ENCODE data around the gene NEUROD1. TPM values are rescaled to one million over a fixed set of nuclear protein-coding genes. Genes with fewer than 3 reads are reported as not detected.

NEUROD1 gene
- total RNA-seq, 1 experiment from 2014 or later: not detected

GRCh38 chr2:181680937-181681811 is 857 bp upstream of the NEUROD1 start:
- DNase-seq (ENCODE audit: low read depth): no peak

- DNase-seq (ENCODE audit: low read depth): no peak
Observed at GRCh38 chr2:181679544-181679979, 755 bp downstream of the NEUROD1 start.

GRCh38 chr2:181678861-181679543 is 1.3 kb downstream of the NEUROD1 start:
- DNase-seq (ENCODE audit: low read depth): no peak

- DNase-seq (ENCODE audit: low read depth): peak; percentile 31
Observed at GRCh38 chr2:181677912-181678586, 2.3 kb downstream of the NEUROD1 start.

- no peak for DNase-seq (ENCODE audit: low read depth)
Observed at GRCh38 chr2:181675254-181675653, 5.1 kb downstream of the NEUROD1 start.

DNA sequence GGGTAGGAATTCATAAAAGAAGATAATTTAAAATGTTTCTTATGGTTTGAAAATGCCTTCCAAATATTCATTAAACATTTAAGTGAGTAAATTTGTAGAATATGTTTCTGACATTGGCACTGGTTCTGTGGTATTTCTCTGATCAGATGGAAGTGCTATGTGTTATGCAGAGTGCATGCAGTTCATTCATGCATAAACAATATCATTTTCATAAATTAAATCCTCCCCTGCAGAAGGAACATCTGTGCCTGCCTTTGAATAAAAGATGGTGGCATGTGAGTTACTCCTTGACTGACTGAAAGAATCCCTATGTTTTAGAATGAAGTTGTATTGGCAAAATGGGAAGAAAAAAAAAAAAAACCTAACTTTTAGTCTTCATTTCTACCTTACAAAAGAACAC is 5.9 kb downstream of the NEUROD1 start:
- DNase-seq (ENCODE audit: low read depth): no peak

- no peak for DNase-seq (ENCODE audit: low read depth)
Observed at GRCh38 chr2:181673173-181673572, 7.1 kb downstream of the NEUROD1 start.

DNA sequence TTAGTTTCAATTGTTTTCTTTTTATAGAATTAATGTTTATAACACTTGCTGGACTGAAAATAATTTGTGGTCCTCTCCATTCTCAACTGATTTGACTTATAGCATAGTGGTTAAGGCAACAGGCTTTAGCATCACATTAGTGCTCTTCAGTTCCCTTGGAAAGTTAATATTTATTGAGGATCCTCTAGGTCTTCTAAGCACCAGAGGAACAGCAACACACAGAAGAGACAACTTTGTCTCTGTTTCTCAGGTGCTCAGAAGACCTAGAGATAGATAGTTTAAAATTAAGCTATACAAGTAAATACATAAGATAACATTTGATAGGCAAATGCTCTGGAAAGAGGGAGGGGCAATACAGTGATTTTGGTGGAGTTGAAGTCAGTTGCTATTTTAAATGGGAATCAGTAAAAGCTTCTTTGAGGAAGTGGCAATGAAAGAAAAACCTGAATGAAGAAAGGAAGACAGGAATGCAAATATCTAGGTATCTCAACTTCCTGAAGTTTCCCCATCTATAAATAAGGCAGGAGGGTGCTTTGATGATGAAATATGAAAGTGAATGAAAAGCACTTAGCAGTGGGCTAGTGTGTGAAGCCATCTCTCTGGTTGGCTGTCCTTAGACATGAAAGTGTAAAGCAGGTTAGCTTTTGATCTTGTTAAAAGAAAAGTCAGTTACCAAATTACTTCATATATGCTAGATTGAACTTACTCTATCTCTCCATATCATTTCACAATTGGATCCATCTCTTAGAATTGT is 7.9 kb downstream of the NEUROD1 start:
- DNase-seq (ENCODE audit: low read depth): no peak

DNA sequence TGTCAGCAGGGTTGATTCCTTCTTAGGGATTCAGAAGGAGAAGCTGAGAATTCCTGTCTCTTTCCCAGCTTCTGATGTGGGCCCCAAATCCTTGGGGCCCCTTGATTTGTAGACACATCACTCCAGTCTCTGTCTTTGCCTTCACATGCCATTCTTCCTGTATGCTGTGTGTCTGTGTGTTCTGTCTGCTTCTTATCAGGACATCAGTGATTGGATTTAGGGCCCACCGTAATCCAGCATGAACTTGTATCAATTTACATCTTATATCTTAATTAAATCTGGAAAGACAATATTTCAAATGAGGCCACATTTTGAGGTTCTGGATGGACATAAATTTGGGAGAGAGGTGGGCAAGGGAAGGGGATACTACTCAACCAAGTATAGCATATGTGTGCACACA is 9.7 kb downstream of the NEUROD1 start:
- no peak for DNase-seq (ENCODE audit: low read depth)

DNA sequence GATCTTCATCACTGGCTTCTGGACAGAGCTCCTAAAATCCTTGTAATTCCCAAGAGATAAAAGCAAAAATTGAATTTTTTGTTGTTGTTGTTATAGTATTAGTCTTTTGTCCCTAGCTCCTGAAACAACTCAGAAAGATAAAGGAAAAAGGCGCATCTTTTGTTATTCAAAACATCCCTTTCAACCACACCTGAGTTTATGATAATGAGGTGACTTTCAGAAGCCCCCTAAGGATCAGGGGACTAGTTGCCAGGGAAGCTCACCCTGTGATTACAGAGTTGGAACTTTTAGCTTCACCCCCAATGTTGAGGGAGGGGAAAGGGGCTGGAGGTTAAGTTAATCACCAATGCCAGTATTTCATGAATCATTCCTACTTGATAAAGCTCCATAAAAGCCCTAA is 13.1 kb downstream of the NEUROD1 start:
- DNase-seq (ENCODE audit: low read depth): no peak

DNA sequence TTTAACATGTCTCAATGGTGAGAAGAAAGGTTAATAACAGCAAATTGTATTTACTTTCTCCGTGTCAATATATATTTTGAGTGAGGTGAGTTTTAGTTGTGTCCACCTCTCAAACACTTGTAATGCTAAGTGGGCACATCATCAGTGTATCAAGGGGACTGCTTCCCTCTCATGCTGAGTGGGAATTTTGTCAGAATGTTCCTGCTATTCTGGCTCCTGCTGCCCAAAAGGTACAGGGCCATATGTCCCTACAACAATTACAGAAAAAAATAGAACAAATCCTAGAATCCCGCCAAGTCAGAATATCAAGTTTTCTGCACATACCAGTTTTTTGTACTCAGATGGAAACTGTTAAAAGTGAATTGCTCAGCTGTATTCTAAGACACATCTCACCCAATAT is 18.0 kb downstream of the NEUROD1 start:
- no peak for DNase-seq (ENCODE audit: low read depth)

DNA sequence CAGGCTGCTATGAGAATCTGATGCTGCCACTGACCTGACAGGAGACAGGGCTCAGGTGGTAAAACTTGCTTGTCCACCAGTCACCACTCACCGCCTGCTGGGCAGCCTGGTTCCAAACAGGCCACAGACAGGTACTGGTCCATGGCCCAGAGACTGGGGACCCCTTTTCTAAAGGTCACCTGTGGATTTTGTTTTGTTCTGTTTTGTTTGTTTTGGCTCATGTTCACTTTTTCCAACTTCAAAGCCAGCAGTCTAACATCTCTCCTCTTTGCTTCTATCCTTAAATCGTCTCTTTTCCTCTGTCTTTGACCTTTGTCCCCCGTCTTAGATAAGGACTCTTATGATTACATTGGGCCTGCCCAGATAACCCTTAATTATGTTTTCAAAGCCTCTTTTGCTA is 20.1 kb downstream of the NEUROD1 start:
- DNase-seq (ENCODE audit: low read depth): no peak

- no peak for DNase-seq (ENCODE audit: low read depth)
Observed at GRCh38 chr2:181658444-181658843, 21.9 kb downstream of the NEUROD1 start.

- DNase-seq (ENCODE audit: low read depth): no peak
Observed at GRCh38 chr2:181657379-181657778, 22.9 kb downstream of the NEUROD1 start.

- no peak for DNase-seq (ENCODE audit: low read depth)
Observed at GRCh38 chr2:181656450-181657291, 23.6 kb downstream of the NEUROD1 start, which contains the start of gene CERKL. Gene CERKL (minus strand): TSS chr2:181657105. CDS start chr2:181657006, 99 bp downstream.

DNA sequence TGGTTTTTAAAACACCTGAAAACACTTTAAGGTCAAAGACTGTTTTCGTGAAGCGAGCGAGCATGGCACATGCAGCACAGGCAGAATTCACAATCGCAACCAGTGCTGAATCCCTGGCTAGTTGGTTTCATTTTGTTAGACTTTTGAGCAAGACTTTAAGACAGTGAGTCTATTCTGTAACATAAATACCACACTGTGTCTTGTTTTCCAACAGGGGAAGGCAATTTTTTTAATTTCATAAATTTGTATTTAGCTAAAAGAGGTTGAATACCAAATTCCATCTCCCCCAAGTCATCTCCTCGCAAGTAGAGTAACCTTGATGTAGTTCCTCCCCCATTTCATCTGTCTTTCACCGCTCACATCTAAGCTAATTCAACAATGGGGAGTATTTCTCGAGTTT is 24.8 kb downstream of the NEUROD1 start:
- no peak for DNase-seq (ENCODE audit: low read depth)

- DNase-seq (ENCODE audit: low read depth): peak; percentile 63
Observed at GRCh38 chr2:181649436-181649979, 30.8 kb downstream of the NEUROD1 start.

DNA sequence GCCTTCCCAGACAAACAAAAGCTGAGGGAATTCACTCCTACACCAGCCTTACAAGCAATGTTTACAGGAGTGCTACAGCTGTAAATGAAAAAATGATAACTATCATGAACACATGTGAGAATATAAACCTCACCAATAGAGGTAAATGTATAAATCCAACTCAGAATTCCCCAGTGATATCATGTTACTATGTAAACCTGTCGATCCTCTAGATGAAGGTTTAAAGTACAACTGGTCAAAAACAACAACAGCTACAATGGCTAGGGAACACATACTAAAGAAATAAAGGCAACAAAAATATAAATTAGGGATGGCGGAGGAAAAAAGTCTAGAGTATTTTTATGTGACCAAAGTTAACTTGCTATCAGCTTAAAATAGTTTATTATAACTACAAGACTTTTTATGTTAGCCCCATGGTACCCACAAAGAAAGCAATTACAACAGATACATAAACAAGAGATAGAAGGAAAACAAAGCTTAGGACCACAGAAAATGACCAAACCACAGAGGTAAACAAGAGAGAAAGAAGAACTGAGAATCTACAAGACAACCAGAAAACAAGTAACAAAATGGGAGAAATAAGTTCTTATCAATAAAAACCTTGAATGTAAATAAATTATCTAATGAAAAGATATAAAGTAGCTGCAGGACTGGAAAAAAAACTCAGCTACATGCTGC is 31.7 kb downstream of the NEUROD1 start:
- DNase-seq (ENCODE audit: low read depth): no peak

DNA sequence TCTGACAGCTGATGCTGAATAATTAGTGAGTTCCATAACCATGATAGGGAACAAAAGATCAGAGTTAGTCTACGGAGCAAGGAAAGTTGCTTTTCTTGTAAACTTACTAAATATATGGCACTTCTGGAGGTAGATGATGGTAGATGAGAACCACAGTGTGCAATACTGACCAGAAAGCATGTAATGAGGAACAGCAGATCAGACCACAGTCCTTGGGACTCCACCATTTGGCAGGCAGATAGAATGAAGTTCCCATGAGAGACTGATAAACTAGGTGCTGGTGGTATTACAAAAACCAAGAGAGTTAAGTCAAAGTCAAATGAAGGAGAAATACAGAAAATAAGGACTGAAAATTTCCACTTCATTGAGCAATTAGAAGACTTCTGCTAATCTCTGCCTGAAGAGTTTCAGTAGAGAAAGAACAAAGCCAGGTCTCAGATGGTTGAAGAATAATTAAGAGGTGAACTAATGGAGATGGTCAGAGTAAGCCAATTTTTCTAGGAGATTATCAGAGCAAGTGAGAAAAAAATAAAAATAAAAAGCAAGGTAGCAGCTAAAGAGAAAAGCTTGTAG is 33.8 kb downstream of the NEUROD1 start:
- no peak for DNase-seq (ENCODE audit: low read depth)
